ENCODE results near the gene CHSY1. TPM values are rescaled to one million over a fixed set of nuclear protein-coding genes. Genes with fewer than 3 reads are reported as not detected.

The CHSY1 gene
- total and polyA plus RNA-seq, 2 of the 4 experiments (the other 2 are of a cell fraction) = 40.9 to 53.2 TPM

GRCh38 chr15:101264911-101265641 lies 13.2 kb upstream of the CHSY1 start:
- Histone ChIP-seq H2BK5ac (ENCODE audit: low read depth, low read length, poor library complexity, severe bottlenecking) (no peak overlapping the region), H2BK20ac (ENCODE audit: low read depth, low read length) (no peak overlapping the region), H3K36me3 (ENCODE audit: control insufficient read depth, insufficient read depth, low read length) (peaks cover 14% of the 10 kb centered on the region), H3K56ac (ENCODE audit: extremely low read depth, insufficient read depth, low read length) (no peak overlapping the region), H3K23ac (ENCODE audit: low read depth, low read length) (no peak overlapping the region), H4K8ac (ENCODE audit: low read depth in 2 of 2, low read length in 2 of 2) (peak overlapping the region in 1 of 2 experiments; percentile 16; a peak in 1 of 4 replicates), H4K5ac (ENCODE audit: low read depth, low read length) (no peak overlapping the region), H3K9me1 (ENCODE audit: insufficient read depth, low read length) (peaks cover 23% of the 10 kb centered on the region), H3K18ac (ENCODE audit: low read depth, low read length) (no peak overlapping the region), H2AFZ (replicated peaks; ENCODE audit: low read length, poor library complexity) (no peak overlapping the region), H3K14ac (replicated peaks; ENCODE audit: low read depth, low read length) (peak overlapping the region; percentile 39; the same call in 1 of the 2 replicates), H3K27me3 (ENCODE audit: control insufficient read depth, insufficient read depth, low read length) (no peaks in the 10 kb centered on the region), H2AK5ac (ENCODE audit: low read depth, low read length) (peak overlapping the region; percentile 70; the same call in 1 of the 2 replicates), H3K4me1 (ENCODE audit: control insufficient read depth, insufficient read depth, low read length) (peaks cover 10% of the 10 kb centered on the region), H3K4ac (ENCODE audit: low read depth, low read length) (no peak overlapping the region), H3K9ac (ENCODE audit: low read depth, low read length) (no peak overlapping the region), H3K79me1 (ENCODE audit: low read depth in 1 of 2, low read length in 2 of 2) (0 out of 4 replicates have a peak, but pooled peaks cover 0 to 6% of the 10 kb centered on the region in 2 experiments), H2AK9ac (replicated peaks; ENCODE audit: low read depth, low read length, poor library complexity) (peak overlapping the region; percentile 79), H3K27ac (ENCODE audit: insufficient read depth, low read length) (no peak overlapping the region), H4K20me1 (ENCODE audit: insufficient read depth, low read length) (peaks cover 9% of the 10 kb centered on the region; the same call in 1 of the 2 replicates), H3K4me2 (ENCODE audit: low read depth, low read length) (no peak overlapping the region), H3K9me3 (ENCODE audit: control insufficient read depth, insufficient read depth, low read length) (no peaks in the 10 kb centered on the region), H3K4me3 (ENCODE audit: insufficient read depth, low read depth, low read length) (no peak overlapping the region), H2BK15ac (ENCODE audit: low read depth, low read length) (no peak overlapping the region), H4K91ac (ENCODE audit: insufficient read depth, low read depth, low read length) (no peak overlapping the region), H2BK120ac (ENCODE audit: low read depth, low read length) (no peak overlapping the region)
- ATAC-seq (ENCODE audit: low read depth) (no peak), DNase-seq (no peak)
- no TSS peak for BruUV-seq (replicated peaks)
- TF ChIP-seq NFE2L2 (IDR thresholded peaks at IDR 0.05; ENCODE audit: low read depth, low read length) = no peak
- TF ChIP-seq USF2 (IDR thresholded peaks at IDR 0.05; ENCODE audit: low read depth, low read length) = no peak
- no peak for TF ChIP-seq MXI1 (IDR thresholded peaks at IDR 0.05; ENCODE audit: borderline replicate concordance, low read depth, low read length)
- TF ChIP-seq MAFK (IDR thresholded peaks at IDR 0.05; ENCODE audit: low read depth, low read length) = no peak
- no peak for TF ChIP-seq MAZ (IDR thresholded peaks at IDR 0.05; ENCODE audit: borderline replicate concordance, low read depth, low read length)
- no peak for TF ChIP-seq RFX5 (IDR thresholded peaks at IDR 0.05; ENCODE audit: low read depth, low read length)
- no peak for TF ChIP-seq CTCF (conservative IDR thresholded peaks at IDR 0.05; ENCODE audit: low read depth, low read length)
- TF ChIP-seq ELK1 (IDR thresholded peaks at IDR 0.05; ENCODE audit: borderline replicate concordance, low read depth, low read length) = no peak
- TF ChIP-seq RCOR1 (IDR thresholded peaks at IDR 0.05; ENCODE audit: insufficient replicate concordance, low read length) = no peak
- no peak for TF ChIP-seq BHLHE40 (IDR thresholded peaks at IDR 0.05; ENCODE audit: low read depth, low read length)
- TF ChIP-seq RAD21 (IDR thresholded peaks at IDR 0.05; ENCODE audit: low read length) = no peak
- TF ChIP-seq CHD1 (IDR thresholded peaks at IDR 0.05; ENCODE audit: low read depth, low read length) = no peak
- no peak for TF ChIP-seq SMC3 (IDR thresholded peaks at IDR 0.05; ENCODE audit: low read depth, low read length)
- 100% methylated on average over 4 of the region's 17 CpGs; no CpG with 5 or more reads in 1 of the 2 experiments for WGBS, 2 experiments (ENCODE audit: extremely low coverage in 2 of 2, insufficient read length in 1 of 2)
- in situ Hi-C loops (cut with MboI; ENCODE audit: low sequenced_read_pairs) = loop anchor here (10.0 to 25.0 kb wide), 3 partner anchors 353 to 630 kb away; partner anchors contain the start of gene LRRK1
- ChIA-PET POLR2A (ENCODE audit: unreplicated experiment) (no interaction called here), CTCF (no interaction called here)
- dilution Hi-C loops (cut with HindIII; ENCODE audit: low sequenced_read_pairs, unreplicated experiment) = no loop called here
- intact Hi-C loops (cut with micrococcal nuclease) = no loop called here
